Stomach (tissue), 9 donors: ENCODE data around the gene DOCK4. TPM values are rescaled to one million over a fixed set of nuclear protein-coding genes. Genes with fewer than 3 reads are reported as not detected.

Source experiments
- DNase-seq, 2 donors: peaks; one replicate each; pipeline versions ENCODE4 v3.0.0 to v3.0.0-alpha.2; 2013 to 2019
- H3K27ac ChIP-seq, 5 donors: fragments of 200-600 bp in 4 of 5; sonication (generic) in 4 of 5; one replicate each; pipeline ENCODE4 v1.5.1; 2013 to 2019; ENCODE audit warnings: mild to moderate bottlenecking in 1 of 5, moderate library complexity in 1 of 5
- H3K27me3 ChIP-seq, 3 donors: fragments of 200-600 bp; sonication (generic); one replicate each; pipeline ENCODE4 v1.5.1; 2017 to 2019; ENCODE audit warnings: mixed run types in 1 of 3
- H3K36me3 ChIP-seq, 4 donors: fragments of 200-600 bp; sonication (generic); 1 replicate in 3 of 4; 2 replicates in 1 of 4; pipeline ENCODE4 v1.5.1; 2016 to 2019
- H3K4me1 ChIP-seq, 4 donors: fragments of 200-600 bp; sonication (generic); one replicate each; pipeline ENCODE4 v1.5.1; 2016 to 2019
- H3K4me3 ChIP-seq, 4 donors: fragments of 200-600 bp; sonication (generic) in 3 of 4; one replicate each; pipeline ENCODE4 v1.5.1; 2016 to 2019; ENCODE audit warnings: mild to moderate bottlenecking in 1 of 4
- H3K9me3 ChIP-seq, 4 donors: fragments of 200-600 bp; sonication (generic); one replicate each; pipeline ENCODE4 v1.5.1; 2016 to 2019
- CTCF ChIP-seq, 7 experiments: fragments of 450-650 bp in 4 of 7; fragments of 200-600 bp in 3 of 7; sonication (generic) in 3 of 7; IDR thresholded peaks; one replicate each; pipeline ENCODE4 v1.5.1; 2016 to 2019; ENCODE audit warnings: antibody characterized with exemption in 7 of 7, control low read depth in 2 of 7, mild to moderate bottlenecking in 1 of 7
- EP300 ChIP-seq: sonication (generic); formaldehyde crosslinking; IDR thresholded peaks from one replicate; pipeline ENCODE4 v1.6.1; 2017; ENCODE audit warnings: antibody characterized with exemption
- POLR2A ChIP-seq, 4 donors: fragments of 450-650 bp; IDR thresholded peaks; one replicate each; pipeline ENCODE4 v1.6.1; 2016; ENCODE audit warnings: antibody characterized with exemption in 4 of 4, control low read depth in 2 of 4, mild to moderate bottlenecking in 1 of 4, moderate library complexity in 1 of 4
- POLR2AphosphoS5 ChIP-seq, 3 donors: sonication (generic); formaldehyde crosslinking; IDR thresholded peaks; one replicate each; pipeline ENCODE4 v1.6.1; 2016; ENCODE audit warnings: antibody characterized with exemption in 3 of 3
- WGBS, 5 donors: extraction: QIAGEN DNeasy Blood & Tissue Kit in 3 of 5; methylation state at CpG; one replicate each; pipeline versions ENCODE4 v1.1.5 to v1.1.7; 2013 to 2018; 5-methylcytosine and 5-hydroxymethylcytosine counted together
- intact Hi-C: fragments of 100-400 bp; cut with DNase I; formaldehyde crosslinking; loops from one replicate; pipeline ENCODE4 v1.15.1; 2023; ENCODE audit warnings: low total_unique reads
- polyA plus RNA-seq, 3 donors: library from polyadenylated mRNA; stranded (reverse); fragments of 200-250 nt; gene quantifications; one replicate each; pipeline ENCODE4 v1.2.3, GENCODE V29; 2013
- total RNA-seq, 5 donors: library from RNA; depleted of rRNA; stranded (reverse); fragments of >200 nt; gene quantifications; one replicate each; pipeline versions ENCODE4 v1.1.0 to v1.2.3, GENCODE V29; 2014 to 2016
- donor health status: healthy with polysubstance abuse.
- donor health status: Bipolar disorder and iron deficiency.
- donor health status: healthy.

Gene DOCK4
- total and polyA plus RNA-seq, 8 donors = 1.1 to 54.9 (median 16.4) TPM

DNA sequence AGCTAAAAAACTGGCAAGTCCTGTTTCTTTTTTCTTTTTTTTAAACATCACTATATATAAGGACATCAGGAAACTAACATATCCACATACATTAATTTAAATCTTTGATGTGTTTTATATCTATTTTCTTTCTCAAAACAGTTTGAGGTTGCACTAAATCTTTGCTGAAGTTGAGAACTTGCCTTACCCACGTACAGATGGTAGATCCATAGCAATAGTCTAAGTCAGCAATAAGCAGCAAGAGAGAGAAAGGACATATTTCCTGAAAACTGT lies 417.2 kb downstream of the DOCK4 start:
- no peak for DNase-seq
- H3K9me3 ChIP-seq = peaks cover 0 to 12% (median 8%) of the 10 kb centered on the region in 4 donors
- no peaks in the 10 kb centered on the region for H3K4me1 ChIP-seq
- peaks cover 0 to 15% (median 4%) of the 10 kb centered on the region in 4 donors for H3K36me3 ChIP-seq
- WGBS, 5 donors = 68 to 85% (median 73%) methylated on average over 1 of the region's 1 CpG
- no peak overlapping the region for H3K27ac ChIP-seq
- no peaks in the 10 kb centered on the region for H3K27me3 ChIP-seq
- H3K4me3 ChIP-seq = no peak overlapping the region
- TF ChIP-seq POLR2A (IDR thresholded peaks at IDR 0.05) (no peak), EP300 (no peak), CTCF (IDR thresholded peaks at IDR 0.05) (no peak), POLR2AphosphoS5 (IDR thresholded peaks at IDR 0.05) (no peak)
- intact Hi-C loops = no loop called here

GRCh38 chr7:111788286-111789047 lies 417.7 kb downstream of the DOCK4 start:
- intact Hi-C loops = no loop called here
- H3K9me3 ChIP-seq = peaks cover 0 to 7% (median 4%) of the 10 kb centered on the region in 4 donors
- TF ChIP-seq EP300 (no peak), POLR2A (IDR thresholded peaks at IDR 0.05) (no peak), POLR2AphosphoS5 (IDR thresholded peaks at IDR 0.05) (no peak), CTCF (IDR thresholded peaks at IDR 0.05) (no peak)
- H3K4me3 ChIP-seq = no peak overlapping the region
- peaks cover 0 to 14% (median 4%) of the 10 kb centered on the region in 4 donors for H3K36me3 ChIP-seq
- no peaks in the 10 kb centered on the region for H3K4me1 ChIP-seq
- no peaks in the 10 kb centered on the region for H3K27me3 ChIP-seq
- no peak for DNase-seq
- no peak overlapping the region for H3K27ac ChIP-seq
- WGBS, 5 donors = 44 to 56% (median 50%) methylated on average over 9 of the region's 9 CpGs

DNA sequence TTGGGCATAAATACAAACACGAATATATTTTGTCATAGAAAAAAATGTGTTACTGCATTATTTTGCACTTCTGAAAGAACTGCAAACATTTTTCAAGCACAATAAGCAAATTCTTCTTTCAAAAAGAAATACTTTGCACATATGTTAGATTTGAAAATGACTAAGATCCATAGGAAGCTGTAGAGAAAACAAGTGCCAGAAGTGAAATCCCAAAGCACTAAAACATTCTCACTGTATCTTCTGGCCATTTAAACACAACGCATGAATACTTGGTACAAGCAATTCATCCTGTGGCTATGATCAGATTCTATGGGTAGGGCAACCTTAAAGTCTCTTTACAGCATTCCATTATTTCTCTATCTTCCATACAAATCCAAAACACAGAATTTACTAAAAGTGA lies 418.5 kb downstream of the DOCK4 start:
- no peak overlapping the region for H3K4me3 ChIP-seq
- H3K36me3 ChIP-seq = peaks cover 0 to 14% (median 4%) of the 10 kb centered on the region in 4 donors
- no peak overlapping the region for H3K27ac ChIP-seq
- intact Hi-C loops = no loop called here
- no peak for DNase-seq
- TF ChIP-seq CTCF (IDR thresholded peaks at IDR 0.05) = no peak
- TF ChIP-seq POLR2AphosphoS5 (IDR thresholded peaks at IDR 0.05) = no peak
- no peak for TF ChIP-seq POLR2A (IDR thresholded peaks at IDR 0.05)
- no peak for TF ChIP-seq EP300
- no peaks in the 10 kb centered on the region for H3K27me3 ChIP-seq
- no peaks in the 10 kb centered on the region for H3K4me1 ChIP-seq
- WGBS, 5 donors = 82 to 90% (median 87%) methylated on average over 2 of the region's 2 CpGs
- peaks cover 0 to 7% (median 3%) of the 10 kb centered on the region in 4 donors for H3K9me3 ChIP-seq

DNA sequence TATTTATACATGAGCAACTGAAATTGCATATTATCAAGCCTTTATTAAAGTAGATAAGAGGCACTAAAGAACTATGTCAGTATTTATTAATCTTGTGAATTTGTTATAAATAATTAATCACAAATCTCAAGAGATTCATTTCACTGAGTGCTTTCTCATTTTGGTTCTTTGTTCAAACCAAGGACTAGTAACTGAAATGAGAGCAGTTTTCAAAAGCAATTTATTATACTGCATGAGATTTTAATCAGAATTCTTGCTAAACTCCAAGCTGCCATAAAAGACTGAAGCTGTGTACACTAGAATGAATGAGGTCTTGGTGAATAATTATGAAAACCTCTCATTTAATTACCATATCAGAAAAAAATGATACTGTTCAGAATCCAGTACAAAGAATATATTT lies 419.1 kb downstream of the DOCK4 start:
- TF ChIP-seq POLR2A (IDR thresholded peaks at IDR 0.05) (no peak), EP300 (no peak), CTCF (IDR thresholded peaks at IDR 0.05) (no peak), POLR2AphosphoS5 (IDR thresholded peaks at IDR 0.05) (no peak)
- no peak for DNase-seq

More for the DNA sequence above, 419.1 kb downstream of the DOCK4 start:
- no peak overlapping the region for H3K4me3 ChIP-seq
- no peak overlapping the region for H3K27ac ChIP-seq
- no peaks in the 10 kb centered on the region for H3K27me3 ChIP-seq
- intact Hi-C loops = no loop called here
- peaks cover 0 to 12% (median 4%) of the 10 kb centered on the region in 4 donors for H3K36me3 ChIP-seq
- H3K9me3 ChIP-seq = peaks cover 0 to 3% (median under 1%) of the 10 kb centered on the region in 4 donors
- H3K4me1 ChIP-seq = no peaks in the 10 kb centered on the region
